HepG2 (cell line): Measurements from ENCODE around the gene PANX1. TPM values are rescaled to one million over a fixed set of nuclear protein-coding genes. Genes with fewer than 3 reads are reported as not detected.

Experiments
- ARID4A ChIP-seq: sonication (generic); formaldehyde crosslinking; IDR thresholded peaks from 2 replicates; pipeline ENCODE4 v1.5.0; 2020; ENCODE audit warnings: mild to moderate bottlenecking, missing genetic modification reagents, borderline replicate concordance
- HNF1B ChIP-seq: sonication (generic); formaldehyde crosslinking; IDR thresholded peaks from 2 replicates; pipeline ENCODE4 v1.5.1; 2020; ENCODE audit warnings: mild to moderate bottlenecking, moderate library complexity, missing genetic modification reagents
- HNF4G ChIP-seq, 2 experiments: sonication (generic) in 1 of 2; formaldehyde crosslinking in 1 of 2; IDR thresholded peaks; 2 replicates each; pipeline versions ENCODE4 v1.4.0 to v1.6.1; 2011 to 2020; ENCODE audit warnings: borderline replicate concordance in 2 of 2, low read depth in 2 of 2, mild to moderate bottlenecking in 2 of 2, low read length in 1 of 2, missing genetic modification reagents in 1 of 2, moderate library complexity in 1 of 2
- KLF9 ChIP-seq: IDR thresholded peaks from 2 replicates; pipeline ENCODE4 v1.6.1; 2016; ENCODE audit warnings: low read depth
- RNF219 ChIP-seq: sonication (generic); formaldehyde crosslinking; IDR thresholded peaks from 2 replicates; pipeline ENCODE4 v1.5.0; 2020; ENCODE audit warnings: mild to moderate bottlenecking, missing genetic modification reagents
- ZBTB37 ChIP-seq: sonication (generic); formaldehyde crosslinking; IDR thresholded peaks from 2 replicates; pipeline ENCODE4 v1.4.0; 2020; ENCODE audit warnings: mild to moderate bottlenecking, missing genetic modification reagents
- ZBTB46 ChIP-seq: sonication (generic); formaldehyde crosslinking; IDR thresholded peaks from 2 replicates; pipeline ENCODE4 v1.4.0; 2020; ENCODE audit warnings: mild to moderate bottlenecking, missing genetic modification reagents, borderline replicate concordance
- ZNF878 ChIP-seq: sonication (generic); formaldehyde crosslinking; IDR thresholded peaks from 2 replicates; pipeline ENCODE4 v1.8.1; 2023; ENCODE audit warnings: mild to moderate bottlenecking, missing genetic modification reagents, moderate library complexity
- polyA plus RNA-seq, 8 experiments: library from polyadenylated mRNA; depleted of rRNA in 3 of 8; stranded (reverse) in 7 of 8; unstranded in 1 of 8; fragments of >200 nt; fragmentation: Illumina TruSeq in 4 of 8; extraction: Trizol in 4 of 8; gene quantifications; 2 replicates each; pipeline versions ENCODE4 v1.2.1 to v1.2.3, GENCODE V29; 2011 to 2016; ENCODE audit warnings: low read depth in 4 of 8, missing spikeins in 1 of 8, mixed read lengths in 1 of 8; ENCODE audit not compliant: insufficient read depth in 1 of 8
- total RNA-seq, 5 experiments: library from RNA; depleted of rRNA; stranded (reverse); fragments of >200 nt; fragmentation: Illumina TruSeq; extraction: Trizol; gene quantifications; 2 replicates each; pipeline ENCODE4 v1.2.3, GENCODE V29; 2016; ENCODE audit warnings: low read depth in 1 of 5

Gene PANX1
- total and polyA plus RNA-seq, 2 of the 13 experiments (the other 11 are each of a cell fraction or from before 2014, with no cell fraction given) = 8.3 to 24.8 TPM

- TF ChIP-seq ARID4A (CRISPR knock-in tag) = 0 out of 2 replicates have a peak, but pooled peaks have one; percentile 1
- 0 out of 2 replicates have a peak, but pooled peaks have one; percentile 19 for TF ChIP-seq HNF1B (CRISPR knock-in tag)
- TF ChIP-seq ZBTB37 (CRISPR knock-in tag) = no peak
- no peak for TF ChIP-seq KLF9 (CRISPR knock-in tag)
- TF ChIP-seq RNF219 (CRISPR knock-in tag) = no peak
- no peak for TF ChIP-seq HNF4G (IDR thresholded peaks at IDR 0.05; ENCODE audit: borderline replicate concordance, low read depth, low read length)
- TF ChIP-seq HNF4G (CRISPR knock-in tag; IDR thresholded peaks at IDR 0.05; ENCODE audit: borderline replicate concordance, low read depth) = 0 out of 2 replicates have a peak, but pooled peaks have one; percentile 21
- TF ChIP-seq ZBTB46 (CRISPR knock-in tag) = no peak
- TF ChIP-seq ZNF878 = no peak
These were observed 24.0 kb downstream of the PANX1 start (continued) for GRCh38 chr11:94152678-94153065.
